B cell (primary cell): ENCODE measurements around the gene ERBB4. TPM values are rescaled to one million over a fixed set of nuclear protein-coding genes. Genes with fewer than 3 reads are reported as not detected.

Experiments used
- ATAC-seq: fragments of 200-7000 bp; cut with Tn5 transposase; one replicate; pipeline ENCODE4 v1.10.0; 2021; ENCODE audit warnings: low read depth, mild to moderate bottlenecking, moderate number of reproducible peaks, moderate library complexity
- CTCF ChIA-PET: fragments of 350-600 bp; sonication (Branson Sonifier 250); formaldehyde crosslinking; loops from one replicate; lab custom pipeline; 2021; ENCODE audit warnings: antibody characterized with exemption, inconsistent platforms; lab: Charles Lee
- POLR2A ChIA-PET: fragments of 350-600 bp; sonication (Branson Sonifier 250); formaldehyde crosslinking; loops from one replicate; lab custom pipeline; 2021; ENCODE audit warnings: antibody characterized with exemption; lab: Charles Lee
- DNase-seq: peaks from one replicate; pipeline ENCODE4 v3.0.0; 2013
- H2AFZ ChIP-seq: 2 replicates; pipeline ENCODE4 v1.6.1; 2012; ENCODE audit warnings: mild to moderate bottlenecking, low read depth, low read length; ENCODE audit not compliant: insufficient read depth, poor library complexity, severe bottlenecking
- H3K27ac ChIP-seq, 2 donors: 1 replicate in 1 of 2; 2 replicates in 1 of 2; pipeline ENCODE4 v1.5.1; 2012 to 2013; ENCODE audit warnings: low read length in 2 of 2, mild to moderate bottlenecking in 2 of 2, moderate library complexity in 1 of 2
- H3K27me3 ChIP-seq, 4 experiments: fragments of 200-600 bp in 1 of 4; sonication (generic) in 1 of 4; replicated peaks in 1 of 4; 1 replicate in 2 of 4; 2 replicates in 2 of 4; pipeline versions ENCODE4 v1.6.1 to v1.7.0; 2013 to 2016; ENCODE audit warnings: low read length in 3 of 4, mild to moderate bottlenecking in 2 of 4, mixed read lengths in 1 of 4, moderate library complexity in 1 of 4; ENCODE audit not compliant: insufficient read depth in 4 of 4, control insufficient read depth in 3 of 4; ENCODE audit errors: control extremely low read depth in 1 of 4
- H3K36me3 ChIP-seq, 2 experiments: replicated peaks in 1 of 2; 1 replicate in 1 of 2; 2 replicates in 1 of 2; pipeline versions ENCODE4 v1.6.1 to v1.7.1; 2013; ENCODE audit warnings: low read length in 1 of 2; ENCODE audit not compliant: insufficient read depth in 2 of 2, control insufficient read depth in 1 of 2; ENCODE audit errors: control extremely low read depth in 1 of 2, extremely low read depth in 1 of 2
- H3K4me1 ChIP-seq, 2 donors: fragments of 200-600 bp in 1 of 2; sonication (generic) in 1 of 2; 1 replicate in 1 of 2; 2 replicates in 1 of 2; pipeline versions ENCODE4 v1.5.1 to v1.6.1; 2013 to 2017; ENCODE audit warnings: low read length in 2 of 2; ENCODE audit not compliant: control insufficient read depth in 2 of 2, insufficient read depth in 2 of 2
- H3K4me2 ChIP-seq: replicated peaks from 2 replicates; pipeline ENCODE3; 2012; ENCODE audit warnings: mild to moderate bottlenecking, low read depth, low read length; ENCODE audit not compliant: poor library complexity, severe bottlenecking
- H3K4me3 ChIP-seq, 5 experiments: fragments of 200-600 bp in 1 of 5; sonication (generic) in 1 of 5; 1 replicate in 3 of 5; 2 replicates in 2 of 5; pipeline versions ENCODE4 v1.5.1 to v1.7.0; 2011 to 2016; ENCODE audit warnings: low read length in 4 of 5, mild to moderate bottlenecking in 4 of 5, low read depth in 2 of 5, control low read depth in 1 of 5, moderate library complexity in 1 of 5; ENCODE audit not compliant: insufficient read depth in 1 of 5; ENCODE audit errors: control extremely low read depth in 1 of 5, extremely low read depth in 1 of 5
- H3K79me2 ChIP-seq: fragments of 200-600 bp; sonication (generic); one replicate; pipeline ENCODE4 v1.6.0; 2016; ENCODE audit warnings: low read length; ENCODE audit not compliant: control insufficient read depth, insufficient read depth
- H3K9ac ChIP-seq: fragments of 200-600 bp; sonication (generic); 2 replicates; pipeline ENCODE4 v1.6.1; 2017; ENCODE audit warnings: mild to moderate bottlenecking, low read length, moderate library complexity
- H3K9me3 ChIP-seq, 3 donors: one replicate each; pipeline versions ENCODE4 v1.6.1 to v1.7.1; 2013; ENCODE audit warnings: low read length in 2 of 3; ENCODE audit not compliant: control insufficient read depth in 2 of 3, insufficient read depth in 1 of 3; ENCODE audit errors: control extremely low read depth in 1 of 3
- H4K20me1 ChIP-seq: 2 replicates; pipeline ENCODE4 v1.6.0; 2012; ENCODE audit warnings: mild to moderate bottlenecking, low read length; ENCODE audit not compliant: insufficient read depth, control insufficient read depth, poor library complexity, severe bottlenecking
- H3K27ac Mint-ChIP-seq: one replicate; pipeline ENCODE4 v1.8.0; 2021; ENCODE audit warnings: mixed read lengths
- H3K27me3 Mint-ChIP-seq: one replicate; pipeline ENCODE4 v1.8.0; 2021; ENCODE audit warnings: mixed read lengths
- H3K4me1 Mint-ChIP-seq: one replicate; pipeline ENCODE4 v1.8.0; 2021; ENCODE audit warnings: mixed read lengths
- H3K4me3 Mint-ChIP-seq: one replicate; pipeline ENCODE4 v1.8.0; 2021; ENCODE audit warnings: mixed read lengths
- H3K9me3 Mint-ChIP-seq: one replicate; pipeline ENCODE4 v1.8.0; 2022; ENCODE audit warnings: mixed read lengths; ENCODE audit not compliant: insufficient read depth
- EZH2 ChIP-seq: IDR thresholded peaks from 2 replicates; pipeline ENCODE4 v1.6.1; 2012; ENCODE audit warnings: borderline replicate concordance, low read depth, mild to moderate bottlenecking, moderate library complexity, low read length; ENCODE audit not compliant: insufficient read depth, poor library complexity, severe bottlenecking
- WGBS: methylation state at CpG from one replicate; pipeline ENCODE4 v1.1.5; 2013; ENCODE audit warnings: missing lambda C conversion rate; ENCODE audit not compliant: insufficient coverage; 5-methylcytosine and 5-hydroxymethylcytosine counted together
- intact Hi-C: fragments of 100-400 bp; cut with micrococcal nuclease; formaldehyde crosslinking; loops from one replicate; pipeline ENCODE4 v1.10.0; 2022
- polyA plus RNA-seq: library from polyadenylated mRNA; depleted of rRNA; stranded (reverse); fragments of >200 nt; gene quantifications from 2 replicates; pipeline ENCODE4 v1.2.3, GENCODE V29; 2012
- total RNA-seq, 2 donors: library from RNA; stranded (reverse); fragments of 120-200 nt in 1 of 2; gene quantifications; 1 replicate in 1 of 2; 2 replicates in 1 of 2; pipeline versions ENCODE4 v1.2.3 to v1.2.4, GENCODE V29; 2013 to 2022
- TF ChIP-seq, protein P1 (sequence below): fragments of 200-600 bp; IDR thresholded peaks from one replicate; pipeline ENCODE4 v1.8.0; 2022; ENCODE audit warnings: antibody characterized with exemption, mild to moderate bottlenecking

Gene ERBB4
- total and polyA plus RNA-seq, 2 donors (not counting 1 experiment from before 2014, with no cell fraction given), result not detected

DNA sequence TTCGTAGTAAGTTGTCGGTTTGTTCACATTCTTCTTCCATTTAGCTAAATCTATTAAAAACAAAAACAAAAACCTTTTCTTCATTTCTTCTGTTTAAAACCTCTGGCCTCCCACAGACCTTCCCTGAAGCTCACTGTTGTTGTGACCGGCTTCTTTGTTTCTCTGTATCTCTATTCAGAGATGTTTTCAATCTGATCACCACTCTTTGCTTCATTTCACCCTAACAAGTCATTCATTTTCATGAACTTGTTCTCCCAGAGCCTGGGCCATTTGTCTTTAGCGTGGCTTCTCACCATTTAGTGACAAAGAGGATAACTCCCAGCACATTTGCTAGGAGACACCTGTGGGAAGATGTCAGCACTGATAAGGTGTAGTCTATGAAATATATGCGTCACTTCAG, 794.2 kb downstream of the ERBB4 start:
- Mint-ChIP-seq H3K9me3 (no peaks in the 10 kb centered on the region), H3K4me1 (no peaks in the 10 kb centered on the region), H3K27me3 (no peaks in the 10 kb centered on the region), H3K27ac (no peak overlapping the region), H3K4me3 (no peak overlapping the region)
- DNase-seq (no peak), ATAC-seq (no peak)
- no peak overlapping the region for H2AFZ ChIP-seq
- intact Hi-C loops, result loop anchor here (2.0 kb wide), 1 partner anchor 822 kb away; no protein-coding TSS in a partner anchor
- no peaks in the 10 kb centered on the region for H3K27me3 ChIP-seq
- H3K4me2 ChIP-seq, result no peak overlapping the region
- no peaks in the 10 kb centered on the region for H3K79me2 ChIP-seq
- no peaks in the 10 kb centered on the region for H4K20me1 ChIP-seq
- H3K4me3 ChIP-seq, result no peak overlapping the region
- ChIA-PET CTCF (interaction anchor here (2.7 kb wide), 1 partner anchor 823 kb away, joined by 12 read pairs; no protein-coding TSS in a partner anchor), POLR2A (no interaction called here)
- 78% methylated on average over 4 of the region's 5 CpGs for WGBS
- H3K36me3 ChIP-seq, result no peaks in the 10 kb centered on the region
- no peaks in the 10 kb centered on the region for H3K9me3 ChIP-seq
- H3K9ac ChIP-seq, result no peak overlapping the region
- no peaks in the 10 kb centered on the region for H3K4me1 ChIP-seq
- no peak overlapping the region for H3K27ac ChIP-seq
- TF ChIP-seq, protein P1, sequence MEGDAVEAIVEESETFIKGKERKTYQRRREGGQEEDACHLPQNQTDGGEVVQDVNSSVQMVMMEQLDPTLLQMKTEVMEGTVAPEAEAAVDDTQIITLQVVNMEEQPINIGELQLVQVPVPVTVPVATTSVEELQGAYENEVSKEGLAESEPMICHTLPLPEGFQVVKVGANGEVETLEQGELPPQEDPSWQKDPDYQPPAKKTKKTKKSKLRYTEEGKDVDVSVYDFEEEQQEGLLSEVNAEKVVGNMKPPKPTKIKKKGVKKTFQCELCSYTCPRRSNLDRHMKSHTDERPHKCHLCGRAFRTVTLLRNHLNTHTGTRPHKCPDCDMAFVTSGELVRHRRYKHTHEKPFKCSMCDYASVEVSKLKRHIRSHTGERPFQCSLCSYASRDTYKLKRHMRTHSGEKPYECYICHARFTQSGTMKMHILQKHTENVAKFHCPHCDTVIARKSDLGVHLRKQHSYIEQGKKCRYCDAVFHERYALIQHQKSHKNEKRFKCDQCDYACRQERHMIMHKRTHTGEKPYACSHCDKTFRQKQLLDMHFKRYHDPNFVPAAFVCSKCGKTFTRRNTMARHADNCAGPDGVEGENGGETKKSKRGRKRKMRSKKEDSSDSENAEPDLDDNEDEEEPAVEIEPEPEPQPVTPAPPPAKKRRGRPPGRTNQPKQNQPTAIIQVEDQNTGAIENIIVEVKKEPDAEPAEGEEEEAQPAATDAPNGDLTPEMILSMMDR, result no peak
- no peak for TF ChIP-seq EZH2

DNA sequence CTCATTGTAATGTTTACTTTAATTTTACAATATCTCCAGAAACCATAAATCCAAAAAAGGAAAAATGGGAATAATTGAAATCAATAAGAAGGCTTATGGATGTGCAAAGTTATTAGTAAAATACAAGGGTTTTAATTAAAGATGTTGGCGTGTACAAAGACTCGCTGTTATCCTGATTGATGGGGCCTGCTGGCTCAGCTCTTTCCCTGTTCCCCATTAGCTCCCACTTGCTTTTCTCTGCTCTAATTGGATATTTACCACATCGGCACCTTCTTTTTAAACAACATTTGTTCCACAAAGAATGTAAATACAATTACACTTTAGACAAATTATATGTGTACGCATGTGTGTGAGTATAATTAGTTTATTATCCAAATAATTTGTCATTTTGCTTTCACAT, 796.6 kb downstream of the ERBB4 start:
- TF ChIP-seq EZH2, result no peak
- TF ChIP-seq, protein P1, result no peak
- Histone ChIP-seq H4K20me1 (no peaks in the 10 kb centered on the region), H3K4me3 (no peak overlapping the region), H3K9ac (no peak overlapping the region), H3K4me2 (no peak overlapping the region), H3K27me3 (no peaks in the 10 kb centered on the region), H3K9me3 (no peaks in the 10 kb centered on the region), H3K36me3 (no peaks in the 10 kb centered on the region), H3K79me2 (no peaks in the 10 kb centered on the region), H3K4me1 (no peaks in the 10 kb centered on the region), H3K27ac (no peak overlapping the region), H2AFZ (no peak overlapping the region)
- intact Hi-C loops, result no loop called here
- no peaks in the 10 kb centered on the region for H3K27me3 Mint-ChIP-seq
- H3K27ac Mint-ChIP-seq, result no peak overlapping the region
- no peak overlapping the region for H3K4me3 Mint-ChIP-seq
- ChIA-PET CTCF (no interaction called here), POLR2A (no interaction called here)
- DNase-seq, result no peak
- no peaks in the 10 kb centered on the region for H3K9me3 Mint-ChIP-seq
- 100% methylated on average over 1 of the region's 4 CpGs for WGBS
- no peak for ATAC-seq
- H3K4me1 Mint-ChIP-seq, result no peaks in the 10 kb centered on the region
